TTC549 (cell line): ENCODE measurements around the gene MRPS31.

ENCODE experiments used
- FAIRE-seq: peaks from 2 replicates; lab custom pipeline; 2012; peaks lifted over from hg19 to GRCh38; lab: Jason Lieb, UNC

Gene MRPS31

DNA sequence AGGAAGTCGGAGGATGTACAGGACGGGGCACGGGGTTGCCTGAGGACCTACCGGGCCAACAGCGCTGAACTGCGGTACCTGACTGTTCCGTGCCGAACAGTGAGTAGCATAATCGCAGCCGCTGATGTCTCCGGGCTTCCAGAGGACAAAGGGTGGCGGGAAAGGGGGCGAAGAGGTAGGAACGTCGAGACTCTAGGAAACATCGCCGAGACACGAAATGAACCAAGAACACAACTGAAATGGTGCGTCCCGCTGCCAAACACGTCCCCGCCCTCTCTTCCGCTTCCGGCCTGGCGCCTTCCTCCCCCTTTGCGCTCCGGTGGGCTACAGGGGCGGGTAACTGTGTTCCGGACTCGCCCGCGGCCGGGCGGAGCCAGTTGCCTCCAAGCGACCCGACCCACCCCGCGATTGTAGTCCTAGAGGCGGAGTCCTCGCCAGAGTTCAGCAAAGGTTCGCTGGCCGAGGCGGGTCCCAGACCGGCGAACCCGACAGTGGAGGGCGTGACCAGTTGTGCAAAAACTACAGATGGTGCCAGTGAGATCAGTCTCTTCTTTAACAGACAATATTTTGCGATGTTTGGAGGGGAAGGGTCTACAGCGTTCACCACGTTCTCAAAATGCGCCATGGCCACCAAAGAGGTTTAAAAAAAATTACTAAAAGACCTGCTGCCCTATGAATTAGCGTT, at the start of gene MRPS31:
Gene MRPS31, minus strand, starts transcription at position 257 of the 685 bp plus-strand sequence. Its CDS starts 54 bp downstream, at position 203.
- FAIRE-seq = peak; percentile 71

DNA sequence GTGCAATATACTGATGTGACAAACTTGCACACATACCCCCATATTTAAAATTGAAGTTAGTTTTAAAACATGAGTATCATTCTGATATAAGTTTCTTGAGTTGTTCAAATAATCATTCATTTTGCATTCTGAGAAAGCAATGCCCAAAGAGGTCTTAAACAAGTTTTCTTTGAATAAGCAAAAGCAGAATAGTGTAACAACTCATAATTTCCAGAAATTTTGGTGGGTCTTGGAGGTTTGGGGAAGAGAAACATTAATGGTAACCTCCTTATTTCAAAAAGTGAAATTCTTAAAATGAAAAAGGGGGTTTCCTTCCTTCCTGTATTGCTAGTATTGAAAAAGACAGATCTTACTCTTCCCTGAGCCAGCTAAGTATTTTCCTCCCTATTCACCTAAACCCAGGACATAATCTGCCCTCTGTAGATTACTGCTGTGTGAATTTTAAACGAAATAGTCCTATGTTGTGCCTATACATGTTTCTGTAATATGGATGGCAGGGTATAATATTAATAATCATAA, 48.9 kb upstream of the MRPS31 start:
- FAIRE-seq = no peak

- no peak for FAIRE-seq
Measured at GRCh38 chr13:40818926-40819325, 47.9 kb upstream of the MRPS31 start.

DNA sequence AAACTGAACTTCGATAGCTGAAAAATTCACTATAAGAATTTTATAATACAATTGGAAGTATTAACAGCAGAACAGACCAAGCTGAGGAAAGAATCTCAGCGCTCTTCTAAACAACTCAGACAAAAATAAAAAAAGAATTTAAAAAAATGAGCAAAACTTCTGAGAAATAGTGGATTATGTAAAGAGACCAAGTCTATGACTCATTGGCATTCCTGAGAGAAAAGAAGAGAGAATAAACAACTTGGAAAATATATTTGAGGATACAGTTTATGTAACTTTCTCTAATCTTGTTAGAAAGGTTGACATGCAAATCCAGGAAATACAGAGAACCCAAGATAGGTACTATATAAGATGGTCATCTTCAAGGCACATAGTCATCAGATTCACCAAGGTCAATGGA, 43.8 kb upstream of the MRPS31 start:
- no peak for FAIRE-seq

GRCh38 chr13:40813667-40814454, 42.9 kb upstream of the MRPS31 start:
- FAIRE-seq = no peak

DNA sequence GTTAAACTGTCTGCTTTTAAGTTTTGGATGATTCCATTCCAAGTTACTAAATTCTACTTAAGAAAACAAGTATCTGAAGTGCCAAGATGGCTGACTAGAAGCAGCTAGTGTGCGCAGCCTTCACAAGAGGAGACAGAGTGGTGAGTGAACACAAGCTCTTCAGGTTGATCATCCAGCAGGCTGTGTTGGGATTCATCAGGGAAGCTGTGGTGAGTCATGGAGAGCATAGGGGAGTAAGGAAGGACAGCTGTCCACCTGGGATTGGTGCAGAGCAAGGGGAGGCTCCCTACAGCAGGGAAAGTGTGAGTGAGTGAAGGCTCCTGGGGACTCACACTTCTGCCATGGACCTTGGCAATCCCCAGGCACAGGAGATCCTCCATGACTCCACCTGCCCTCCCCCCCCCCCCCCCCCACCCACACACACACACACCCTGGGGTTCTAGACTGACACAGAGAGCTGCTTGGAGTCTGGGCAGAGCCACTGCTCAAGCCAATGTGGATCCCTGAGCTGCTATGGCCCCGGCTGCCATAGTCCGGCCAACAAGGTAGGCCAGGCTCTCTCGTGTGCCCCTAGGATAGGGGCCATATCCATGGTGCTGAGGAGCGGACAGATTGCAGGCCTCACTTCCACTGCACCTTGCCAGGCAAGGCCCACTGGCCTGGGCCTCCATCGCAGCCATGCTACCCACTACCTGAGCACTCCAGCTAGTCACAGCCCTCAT, 41.9 kb upstream of the MRPS31 start:
- no peak for FAIRE-seq

- no peak for FAIRE-seq
Measured at GRCh38 chr13:40812102-40812501, 41.1 kb upstream of the MRPS31 start.

DNA sequence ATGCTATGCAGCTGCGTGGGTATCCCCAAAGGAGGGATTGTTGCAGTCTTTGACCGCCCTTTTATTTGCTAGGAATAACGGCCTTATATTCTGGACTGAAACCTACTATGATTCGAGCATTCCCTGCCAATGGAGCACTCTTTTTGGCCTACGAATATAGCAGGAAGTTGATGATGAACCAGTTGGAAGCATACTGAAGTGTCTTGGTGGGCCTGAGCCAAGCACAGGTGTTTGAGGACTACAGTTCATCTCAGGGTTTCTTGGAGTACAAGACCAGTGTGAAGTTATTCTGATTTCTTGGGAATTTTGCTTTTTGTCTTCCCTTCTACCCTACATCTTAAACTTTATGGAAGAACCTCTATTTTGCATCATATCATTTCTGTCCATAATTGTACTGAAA, 38.5 kb upstream of the MRPS31 start:
- FAIRE-seq = no peak

- FAIRE-seq = no peak
Measured at GRCh38 chr13:40806241-40806640, 35.3 kb upstream of the MRPS31 start.

DNA sequence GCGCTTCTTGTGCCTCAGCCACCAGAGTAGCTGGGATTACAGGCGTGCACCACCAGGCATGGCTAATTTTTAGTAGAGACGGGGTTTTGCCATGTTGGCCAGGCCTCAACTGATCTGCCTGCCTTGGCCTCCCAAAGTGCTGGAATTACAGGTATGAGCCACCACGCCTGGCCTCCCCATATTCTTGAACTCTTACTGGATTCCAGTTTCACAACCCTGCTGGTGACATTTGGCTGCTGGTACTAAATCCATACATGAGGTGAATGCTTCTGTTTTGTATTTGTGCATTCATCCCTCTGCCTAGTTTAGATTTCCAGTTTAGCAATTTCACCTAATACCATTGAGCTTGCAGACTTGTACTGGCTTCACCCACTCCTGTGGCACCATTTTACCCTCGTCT, 32.3 kb upstream of the MRPS31 start:
- no peak for FAIRE-seq

GRCh38 chr13:40801255-40802217, 30.5 kb upstream of the MRPS31 start:
- FAIRE-seq = no peak

DNA sequence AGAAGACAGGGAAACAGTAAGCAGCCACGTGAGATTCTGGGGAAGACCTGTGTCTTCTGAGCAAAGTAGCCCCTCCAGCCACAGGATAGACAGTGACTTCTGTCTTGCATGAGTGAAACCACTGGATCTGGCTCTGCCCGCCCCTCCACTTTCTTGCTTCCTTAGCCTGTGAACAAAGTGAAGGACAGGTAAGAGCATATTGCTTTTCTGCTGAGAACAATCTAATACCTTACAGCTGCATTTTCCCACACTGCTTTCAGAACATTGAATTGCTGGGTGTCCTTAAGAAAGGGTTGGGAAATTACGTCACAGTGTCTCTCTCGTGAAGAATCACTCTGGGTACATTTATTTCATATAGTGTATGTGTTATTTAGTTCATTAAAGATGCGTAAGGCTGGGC, 29.6 kb upstream of the MRPS31 start:
- no peak for FAIRE-seq

- no peak for FAIRE-seq
Measured at GRCh38 chr13:40799508-40799907, 28.5 kb upstream of the MRPS31 start.

DNA sequence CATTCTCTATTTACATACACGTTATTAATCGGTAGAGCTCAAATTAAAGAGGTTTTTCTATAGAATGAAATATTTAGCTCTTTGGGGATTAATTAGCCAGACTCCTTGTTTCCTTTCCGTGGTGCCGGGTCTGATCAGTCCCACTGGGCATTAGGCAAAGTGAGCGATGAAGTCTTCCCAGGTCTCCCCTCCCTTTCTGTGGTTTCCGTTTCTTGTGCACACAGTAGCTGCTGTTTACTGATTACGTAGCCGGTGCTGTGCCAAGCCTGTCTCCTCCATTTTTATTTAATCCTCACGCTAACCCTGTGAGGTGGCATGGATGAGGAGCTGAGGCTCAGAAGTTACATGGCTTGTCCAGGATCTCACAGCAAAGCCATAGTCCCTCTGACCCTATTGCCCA, 27.4 kb upstream of the MRPS31 start:
- no peak for FAIRE-seq

DNA sequence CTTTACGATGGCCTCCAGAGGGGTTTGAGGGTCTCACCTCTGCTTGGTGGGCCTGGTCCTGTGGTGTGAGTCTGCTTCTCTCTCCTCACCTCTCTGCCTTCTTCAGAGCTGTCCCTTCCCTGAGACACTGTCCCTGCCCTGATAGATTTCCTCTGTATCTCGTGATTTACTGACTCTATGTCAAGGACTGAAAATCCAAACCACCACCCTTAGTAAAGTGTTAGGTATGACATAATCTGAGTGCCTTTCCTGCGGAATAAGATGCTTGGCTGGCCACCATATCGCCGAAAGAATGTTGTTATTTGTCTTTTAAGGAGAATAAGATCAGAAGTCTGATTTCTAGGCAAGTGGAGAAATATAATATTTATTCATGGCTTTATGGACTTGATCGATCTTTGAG, 25.7 kb upstream of the MRPS31 start:
- no peak for FAIRE-seq

GRCh38 chr13:40794414-40795368, 23.7 kb upstream of the MRPS31 start:
- FAIRE-seq = no peak

DNA sequence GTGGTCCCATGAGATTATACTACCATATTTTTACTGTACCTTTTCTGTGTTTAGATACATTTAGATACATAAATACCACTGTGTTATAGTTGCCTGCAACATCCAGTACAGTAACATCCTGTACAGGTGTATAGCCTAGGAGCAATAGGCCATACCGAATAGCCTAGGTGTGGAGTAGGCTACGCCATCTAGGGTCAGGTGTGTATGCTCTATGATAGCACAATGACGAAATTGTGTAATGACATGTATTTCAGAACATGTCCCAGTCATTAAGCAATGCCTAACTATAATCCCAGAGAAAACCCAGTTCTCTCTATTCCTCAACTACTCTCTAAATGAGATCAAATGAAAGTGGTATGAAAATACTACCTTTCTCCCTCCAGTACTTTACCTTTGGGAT, 22.3 kb upstream of the MRPS31 start:
- FAIRE-seq = no peak

GRCh38 chr13:40792284-40793051, 21.5 kb upstream of the MRPS31 start:
- no peak for FAIRE-seq

DNA sequence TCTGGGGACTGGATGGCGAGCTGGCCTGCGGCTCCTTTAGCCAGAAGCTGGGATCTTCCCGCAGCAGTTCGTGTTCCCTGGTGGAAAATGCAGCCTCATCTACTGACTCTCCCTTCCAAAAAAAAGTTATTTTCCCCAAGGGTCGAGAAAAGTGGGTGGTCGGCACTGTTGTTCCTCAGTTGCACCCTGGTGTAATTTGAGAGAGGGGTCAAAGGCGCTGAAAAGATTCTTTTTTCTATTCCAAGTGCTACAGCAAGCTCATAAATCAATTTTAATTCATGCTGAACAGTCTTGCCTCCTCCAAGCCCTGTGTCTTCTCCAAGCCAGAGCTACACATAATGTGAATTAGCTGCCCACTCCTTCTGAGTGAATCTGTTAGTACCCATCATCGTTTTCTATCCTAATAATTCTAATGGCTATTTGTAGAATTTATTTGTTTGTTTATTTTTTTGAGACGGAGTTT, 19.2 kb upstream of the MRPS31 start:
- FAIRE-seq = no peak
